Measurements from ENCODE around the gene SLC44A1.

- no peak for TF ChIP-seq CTCF (IDR thresholded peaks at IDR 0.05)
- no peak for TF ChIP-seq POLR2A (IDR thresholded peaks at IDR 0.05)
These were observed 2.4 kb upstream of the SLC44A1 start for GRCh38 chr9:105242062-105242461.

Measured in adrenal gland (tissue), 5 donors.